Hippocampal formation (tissue), 2 donors: ENCODE data around the gene ERAP2.
A peak's percentile ranks its signal among the peaks of the same experiment; 100 is the strongest.
"Not testable (repeated sequence)": the region's sequence is repeated elsewhere in the genome, so short reads cannot be mapped to it uniquely, and the experiment has no call there.

Source experiments
- DNase-seq, 2 donors: peaks; one replicate each; lab custom pipeline; 2025; lab: John Stamatoyannopoulos, UW

Gene ERAP2

DNA sequence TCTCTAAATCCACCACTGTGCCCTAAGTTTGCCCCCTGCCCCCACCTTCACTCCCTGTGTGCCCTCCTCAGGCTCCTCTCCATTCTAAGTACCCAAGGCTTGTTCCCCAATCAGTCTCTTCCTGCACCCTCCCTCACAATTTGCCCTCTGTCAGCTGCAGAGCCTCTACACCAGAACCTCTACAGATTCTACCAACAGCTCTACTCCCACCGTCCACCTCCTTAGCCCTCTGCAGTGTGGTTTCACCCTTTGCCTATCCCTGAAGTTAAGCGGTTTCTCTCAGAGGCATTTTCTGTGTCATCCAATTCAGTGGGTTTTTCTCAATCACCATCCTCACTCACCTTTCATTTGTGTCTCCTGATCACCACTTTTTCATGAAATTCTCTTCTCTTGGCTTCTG is 13.2 kb upstream of the ERAP2 start:
- no peak for DNase-seq

DNA sequence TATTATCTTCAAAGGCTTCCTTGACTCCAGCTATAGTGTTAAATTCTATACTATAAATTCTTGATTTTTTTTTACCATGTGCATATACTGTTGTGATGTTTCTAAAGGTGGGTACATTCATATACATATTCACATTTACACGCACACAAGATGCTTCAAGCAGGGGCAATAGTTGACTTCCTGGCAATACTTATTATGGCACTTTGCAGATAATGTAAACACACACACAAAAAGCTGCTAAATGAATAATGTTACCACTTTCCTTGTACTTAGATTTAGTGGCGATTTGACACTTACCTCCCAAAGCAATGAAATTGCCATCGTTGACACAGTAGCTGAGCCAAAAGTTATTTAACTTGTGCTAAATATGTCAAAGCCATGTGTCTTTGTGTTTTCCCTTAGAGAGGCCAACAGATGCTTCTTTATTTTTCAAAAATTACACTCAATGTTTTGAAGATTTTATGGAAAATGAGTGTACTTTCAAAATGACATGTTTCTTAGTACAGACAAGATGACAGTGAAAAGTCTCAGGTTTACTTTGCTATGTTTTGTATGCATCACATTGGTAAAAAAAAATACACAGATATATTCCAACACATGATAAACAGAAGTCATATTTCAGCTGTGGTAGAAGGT is 12.2 kb upstream of the ERAP2 start:
- no peak for DNase-seq

DNA sequence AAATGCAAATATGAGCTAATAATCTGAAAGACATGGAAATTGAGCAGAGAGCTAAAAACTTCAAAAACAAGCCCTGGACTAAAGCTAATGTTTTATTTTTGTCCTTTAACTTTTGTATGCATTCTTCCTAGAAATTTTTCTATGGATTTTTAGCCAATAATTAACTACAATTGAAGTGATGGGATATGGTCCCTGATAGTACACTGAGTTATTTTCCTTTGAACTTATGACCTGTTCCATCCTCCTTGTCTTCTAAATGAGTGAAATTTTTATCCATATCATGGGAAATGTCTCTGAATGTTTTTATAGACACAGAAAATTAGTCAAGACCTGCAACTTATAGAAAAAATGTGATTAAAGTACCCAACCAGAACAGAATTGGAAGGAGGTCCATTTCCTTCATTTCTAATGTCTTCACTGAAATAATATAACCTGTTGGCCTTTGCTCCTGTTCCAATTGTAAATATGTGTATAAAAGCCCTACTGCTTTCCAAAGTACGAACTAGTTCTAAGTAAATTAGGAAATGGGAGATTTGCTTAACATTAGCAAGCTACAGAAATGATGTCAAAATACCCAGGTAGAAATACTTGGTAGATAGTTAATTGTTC is 11.3 kb upstream of the ERAP2 start:
- DNase-seq, result no peak

DNA sequence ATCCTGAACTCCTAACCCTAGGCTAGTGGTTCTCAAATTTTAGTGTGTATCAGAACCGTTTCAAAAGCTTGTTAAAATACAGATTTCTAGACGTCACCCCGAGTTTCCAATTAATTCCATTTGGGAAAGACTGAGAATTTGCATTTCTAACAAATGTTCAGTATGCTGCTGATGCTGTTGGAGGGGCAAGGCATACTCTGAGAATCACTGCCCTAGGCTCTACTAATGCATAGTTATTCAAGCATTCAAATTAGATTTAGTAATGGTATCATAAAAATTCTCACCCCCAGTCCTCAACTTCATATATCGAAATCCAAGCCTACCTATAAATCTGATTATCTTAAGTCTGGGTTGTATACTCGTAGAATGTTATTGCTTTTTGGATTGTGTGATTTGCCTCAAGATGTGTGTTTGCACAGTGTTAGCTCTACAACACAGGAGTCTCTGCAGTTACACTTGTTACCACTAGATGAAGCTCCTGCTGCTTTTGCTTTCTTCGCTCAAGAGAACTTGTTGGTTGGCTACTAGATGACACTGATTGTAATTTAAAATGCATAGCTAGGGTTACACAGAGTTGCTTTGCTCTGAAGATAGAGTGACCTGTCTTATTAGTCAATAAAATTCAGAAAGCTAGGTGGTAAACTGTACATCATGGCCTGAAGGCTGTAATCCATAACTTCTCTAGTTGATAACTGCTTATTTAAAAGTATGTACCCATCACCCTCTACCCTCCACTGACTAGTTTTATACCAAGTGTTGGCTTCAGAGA is 7.5 kb upstream of the ERAP2 start:
- peak in 1 of 2 donors; percentile 85 for DNase-seq

DNA sequence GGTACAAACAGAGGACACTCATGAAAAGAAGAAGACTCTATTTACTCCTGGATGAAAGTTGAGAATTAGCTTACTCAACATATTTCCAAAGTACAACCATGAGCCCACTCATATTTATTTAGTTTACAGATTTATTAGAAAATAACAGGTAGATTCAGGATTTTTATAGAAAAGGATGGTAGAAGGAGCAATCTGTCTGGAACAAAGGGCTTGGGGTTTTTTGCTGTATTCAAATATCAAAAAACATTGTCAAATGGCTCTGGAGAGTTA is 7.0 kb upstream of the ERAP2 start:
- no peak for DNase-seq

DNA sequence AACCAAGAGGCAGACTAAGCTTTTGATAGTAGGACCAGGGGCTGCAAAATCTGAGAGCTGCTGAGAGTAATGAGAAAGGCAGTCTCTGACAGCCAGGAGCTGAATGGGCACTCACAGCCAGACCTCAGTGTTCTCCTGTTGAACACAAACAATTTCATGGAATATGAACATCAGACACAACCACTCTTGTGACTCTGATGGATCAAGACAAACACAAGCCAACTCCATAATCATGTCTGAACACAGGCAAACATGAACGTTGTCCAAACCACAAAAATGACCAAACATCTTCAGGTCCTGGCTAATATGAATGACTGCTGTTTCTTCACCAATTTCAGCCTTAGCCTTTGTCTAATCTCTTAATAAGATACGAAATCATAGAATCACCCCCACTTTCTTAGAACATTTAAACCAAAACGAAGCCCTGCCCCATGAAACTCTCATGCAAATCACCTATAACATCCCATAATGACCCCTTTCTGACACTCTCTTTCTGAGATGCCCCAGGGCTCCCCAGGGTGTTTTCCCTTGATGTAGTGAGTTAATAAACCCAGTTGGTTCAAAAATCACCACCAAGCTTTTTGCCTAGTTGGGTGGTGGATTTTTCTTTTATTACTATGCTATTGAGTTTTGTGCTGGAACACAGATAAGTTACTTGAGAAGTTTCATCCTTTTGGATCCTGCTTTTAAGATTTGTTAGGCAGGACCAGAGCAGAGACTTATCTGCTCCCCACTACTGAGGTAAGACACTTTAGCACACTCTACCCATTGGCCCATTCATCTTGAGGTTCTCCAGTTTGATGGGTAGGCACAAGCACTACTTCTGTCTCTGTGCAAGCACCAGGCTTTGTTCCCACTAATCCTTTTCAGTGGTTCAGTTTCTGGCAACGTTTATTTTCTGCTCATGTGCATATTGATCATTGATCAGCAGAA is 5.9 kb upstream of the ERAP2 start:
- DNase-seq, result no peak

DNA sequence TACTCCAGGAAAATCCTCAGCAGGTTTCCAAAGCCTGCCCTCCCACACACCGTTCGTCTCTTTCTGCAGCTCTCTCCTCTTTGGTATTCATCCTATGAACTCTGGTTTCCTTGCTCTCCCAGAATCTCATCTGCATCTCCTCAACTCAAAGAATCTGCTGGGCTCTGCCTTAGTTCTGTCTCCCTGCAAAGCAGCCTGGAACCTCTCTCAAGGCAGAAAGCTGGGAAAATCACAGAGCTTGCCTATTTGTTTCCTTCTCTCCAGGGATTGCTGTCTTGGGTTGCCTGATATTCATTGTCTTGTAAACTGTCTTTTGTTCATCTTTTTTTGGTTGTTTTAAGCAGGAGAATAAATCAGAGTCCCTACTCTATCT is 5.3 kb upstream of the ERAP2 start:
- DNase-seq, result no peak

DNA sequence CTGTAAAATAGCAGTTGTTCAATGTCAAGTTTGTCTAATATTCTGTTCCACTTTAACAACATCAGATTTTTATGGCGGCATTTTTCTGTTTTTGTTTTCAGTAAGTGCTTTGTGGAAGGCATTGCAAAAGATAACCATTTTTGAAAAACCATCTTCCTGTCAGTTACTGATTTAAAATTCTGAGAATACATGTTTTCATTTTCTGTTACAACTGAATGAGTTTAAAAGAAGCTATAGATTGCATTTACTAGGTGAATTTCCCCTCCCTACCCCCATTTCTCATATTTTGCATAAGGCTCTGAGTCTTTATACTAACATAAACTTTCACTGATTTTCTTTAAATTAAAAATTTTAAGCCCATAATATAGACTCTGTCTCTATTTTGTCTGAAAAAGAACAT is 4.6 kb upstream of the ERAP2 start:
- no peak for DNase-seq

DNA sequence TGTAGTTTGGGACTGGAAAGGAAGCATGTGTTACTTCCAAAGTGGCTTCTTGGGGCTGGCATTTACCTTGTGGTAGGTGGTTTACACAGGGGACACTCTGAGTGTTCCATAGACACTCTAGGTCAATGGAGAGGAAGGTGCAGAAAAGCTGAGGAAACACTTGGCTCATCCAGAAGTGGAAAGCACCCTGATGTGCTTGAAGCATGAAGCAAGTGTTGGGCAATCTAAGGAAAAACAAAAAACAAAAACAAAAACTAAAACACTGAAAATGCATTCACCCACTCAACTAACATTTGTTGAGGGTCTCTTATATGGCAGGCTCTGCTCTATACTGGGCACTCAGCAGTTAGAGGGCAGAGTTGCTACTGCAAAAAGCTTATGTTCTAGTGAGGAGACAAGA is 2.9 kb upstream of the ERAP2 start:
- no peak for DNase-seq

DNA sequence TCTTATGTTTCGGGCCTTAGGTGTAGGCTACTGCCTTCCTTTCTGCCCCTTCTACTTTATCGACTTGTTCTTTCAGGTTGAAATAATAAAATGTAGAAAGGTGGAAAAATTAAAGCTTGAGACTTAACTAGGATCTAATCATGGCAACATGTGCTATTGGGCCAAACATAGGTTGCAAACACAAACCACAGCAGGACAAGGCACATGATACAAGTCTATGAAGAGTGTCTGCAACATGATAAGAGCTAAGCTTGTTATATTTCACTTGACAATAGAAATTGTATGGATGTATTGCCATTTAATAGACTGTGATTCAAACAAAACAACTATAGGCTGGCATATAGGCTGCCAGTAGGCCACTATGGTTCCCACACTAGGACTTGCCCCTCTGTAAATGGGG is 1.7 kb upstream of the ERAP2 start:
- DNase-seq, result no peak

DNA sequence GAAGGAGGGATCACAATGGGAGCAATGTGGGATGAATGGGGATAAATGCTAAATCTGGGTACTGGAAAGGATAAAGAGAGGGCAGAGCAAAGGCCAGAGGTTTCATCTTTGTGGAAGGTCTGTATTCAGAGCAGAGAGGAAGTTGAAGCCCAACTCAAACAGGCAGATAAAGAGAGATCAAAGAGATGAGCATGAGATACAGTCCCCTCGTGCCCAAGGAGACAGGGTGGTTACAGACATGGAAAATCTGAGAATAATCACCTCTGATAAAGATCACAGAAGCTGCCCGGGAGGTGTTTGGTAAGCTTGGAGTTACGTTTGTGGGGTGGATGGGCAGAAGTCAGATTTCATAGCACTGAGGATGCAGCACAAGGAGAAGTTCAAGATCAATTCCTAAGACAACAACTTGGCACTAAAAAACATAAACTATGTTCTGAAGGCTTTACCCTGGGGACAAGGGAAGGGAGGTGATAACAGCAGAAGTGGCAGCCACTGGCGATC is 459 bp upstream of the ERAP2 start:
- DNase-seq, result no peak

DNA sequence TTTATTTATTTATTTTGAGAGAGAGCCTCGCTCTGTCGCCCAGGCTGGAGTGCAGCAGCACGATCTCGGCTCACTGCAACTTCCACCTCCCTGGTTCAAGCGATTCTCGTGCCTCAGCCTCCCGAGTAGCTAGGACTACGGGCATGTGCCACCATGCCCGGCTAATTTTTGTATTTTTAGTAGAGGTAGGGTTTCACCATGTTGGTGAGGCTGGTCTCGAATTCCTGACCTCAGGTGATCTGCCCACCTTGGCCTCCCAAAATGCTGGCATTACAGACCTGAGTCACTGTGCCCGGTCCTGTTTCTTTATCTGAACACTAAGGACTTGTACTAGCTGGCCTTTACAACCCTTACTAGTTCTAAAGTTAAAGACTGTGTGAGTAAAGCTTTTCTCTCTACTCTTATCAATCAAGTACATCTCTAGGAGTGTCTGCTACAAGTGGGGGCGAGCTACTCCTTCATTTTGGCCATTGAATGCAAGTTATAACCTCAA is 723 bp downstream of the ERAP2 start:
- not testable (repeated sequence) for DNase-seq

DNA sequence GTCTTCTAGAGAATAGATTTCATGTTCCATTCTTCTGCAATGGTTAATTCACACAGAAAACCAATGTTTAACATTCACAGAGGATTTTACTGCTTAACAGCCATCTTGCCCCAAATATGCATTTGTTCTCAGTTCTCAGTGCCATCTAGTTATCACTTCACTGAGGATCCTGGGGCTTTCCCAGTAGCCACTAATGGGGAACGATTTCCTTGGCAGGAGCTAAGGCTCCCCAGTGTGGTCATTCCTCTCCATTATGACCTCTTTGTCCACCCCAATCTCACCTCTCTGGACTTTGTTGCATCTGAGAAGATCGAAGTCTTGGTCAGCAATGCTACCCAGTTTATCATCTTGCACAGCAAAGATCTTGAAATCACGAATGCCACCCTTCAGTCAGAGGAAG is 3.4 kb downstream of the ERAP2 start:
- no peak for DNase-seq

DNA sequence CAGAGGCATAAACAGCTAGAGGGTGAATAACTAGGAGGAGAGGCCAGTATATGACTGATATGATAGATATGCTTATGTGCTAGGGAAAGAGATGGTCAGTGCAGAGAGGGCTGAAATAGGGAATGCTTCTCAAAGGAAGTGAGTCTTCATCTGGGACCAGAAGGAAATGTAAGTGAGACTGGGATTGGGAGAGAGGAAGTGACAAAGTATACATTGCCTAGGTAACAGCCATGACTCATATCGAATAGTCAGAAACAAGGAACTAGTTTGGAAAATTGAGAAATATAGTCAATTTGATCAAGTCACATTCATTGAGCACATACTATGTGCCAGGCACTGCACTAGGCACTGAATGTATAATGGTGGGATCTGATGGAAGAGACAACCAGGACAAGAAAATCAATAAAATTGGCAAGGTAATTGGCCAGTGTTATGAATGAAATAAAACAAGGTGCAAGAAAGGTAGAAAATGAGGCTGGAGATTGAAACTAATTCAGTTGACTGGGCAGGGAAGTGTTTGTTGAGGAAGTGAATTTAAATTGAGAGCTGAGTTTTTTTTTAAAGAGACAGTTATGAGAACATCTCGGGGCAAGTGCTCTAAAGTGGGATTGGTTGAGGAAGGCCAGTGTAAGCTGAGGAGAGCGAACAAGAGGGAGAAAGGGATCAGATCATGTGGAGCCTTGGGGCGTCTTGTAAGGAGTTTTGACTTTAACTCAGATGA is 4.3 kb downstream of the ERAP2 start:
- no peak for DNase-seq

DNA sequence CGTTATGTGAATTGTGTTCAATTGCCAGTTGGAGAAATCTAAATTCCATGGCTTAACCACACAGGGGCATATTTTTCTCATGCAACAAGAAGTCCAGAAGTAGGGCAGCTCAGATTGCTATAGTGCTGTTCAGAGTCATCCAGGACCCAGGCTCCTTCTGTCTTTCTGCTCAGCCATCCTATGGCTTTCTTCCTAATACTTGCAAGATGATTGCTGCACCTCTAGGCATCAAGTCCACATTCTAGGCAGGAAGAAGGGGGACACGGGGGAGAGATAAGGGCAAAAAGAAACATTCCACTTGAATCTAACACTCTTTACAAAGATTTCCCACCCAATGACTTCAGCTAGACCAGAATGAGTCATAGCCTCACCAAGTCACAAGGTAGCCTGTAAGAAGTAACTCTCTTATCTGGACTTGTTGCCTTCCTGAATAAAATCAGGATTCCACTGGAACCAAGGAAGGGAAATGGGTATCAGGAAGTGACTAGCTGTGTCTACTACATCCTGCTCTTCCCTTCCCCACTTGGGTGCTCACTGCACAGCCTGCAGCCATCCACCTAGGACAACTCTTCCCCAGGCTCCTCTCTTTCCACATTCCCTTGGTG is 5.3 kb downstream of the ERAP2 start:
- no peak for DNase-seq

DNA sequence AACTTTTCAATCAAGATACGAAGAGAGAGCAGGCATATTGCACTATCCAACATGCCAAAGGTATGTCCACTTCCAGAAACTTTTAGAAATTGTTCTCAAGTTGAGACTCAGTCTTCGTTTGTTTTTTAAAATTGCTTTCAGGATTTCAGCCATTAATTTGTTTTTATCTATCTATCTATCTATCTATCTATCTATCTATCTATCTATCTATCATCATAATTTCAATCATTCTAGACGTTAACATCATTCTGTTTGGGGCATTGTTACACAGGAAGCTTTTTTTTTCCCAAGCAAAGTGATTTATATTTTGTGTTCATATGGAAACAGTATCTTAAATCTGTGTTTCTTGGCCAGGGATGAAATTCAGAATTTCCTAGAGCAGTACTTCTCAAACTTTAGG is 7.6 kb downstream of the ERAP2 start:
- no peak for DNase-seq

DNA sequence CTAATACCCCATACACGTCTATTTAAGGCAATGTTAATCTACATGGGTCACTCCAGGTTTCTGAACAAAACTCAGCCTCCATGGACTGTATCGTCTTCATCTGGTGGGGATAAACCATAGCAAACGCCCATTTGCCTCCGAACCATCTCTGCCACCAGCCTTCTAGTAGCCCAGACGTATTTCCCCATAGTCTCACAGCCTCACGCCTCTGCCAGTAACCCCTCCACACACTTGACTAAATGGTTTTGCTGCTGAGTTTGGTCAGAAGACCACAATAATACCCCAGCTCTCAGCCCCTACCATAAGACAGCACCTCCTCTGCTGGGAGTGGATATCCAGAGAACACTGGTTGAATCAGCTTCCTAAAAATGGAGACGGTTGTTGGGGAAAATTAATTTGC is 8.7 kb downstream of the ERAP2 start:
- DNase-seq, result no peak

DNA sequence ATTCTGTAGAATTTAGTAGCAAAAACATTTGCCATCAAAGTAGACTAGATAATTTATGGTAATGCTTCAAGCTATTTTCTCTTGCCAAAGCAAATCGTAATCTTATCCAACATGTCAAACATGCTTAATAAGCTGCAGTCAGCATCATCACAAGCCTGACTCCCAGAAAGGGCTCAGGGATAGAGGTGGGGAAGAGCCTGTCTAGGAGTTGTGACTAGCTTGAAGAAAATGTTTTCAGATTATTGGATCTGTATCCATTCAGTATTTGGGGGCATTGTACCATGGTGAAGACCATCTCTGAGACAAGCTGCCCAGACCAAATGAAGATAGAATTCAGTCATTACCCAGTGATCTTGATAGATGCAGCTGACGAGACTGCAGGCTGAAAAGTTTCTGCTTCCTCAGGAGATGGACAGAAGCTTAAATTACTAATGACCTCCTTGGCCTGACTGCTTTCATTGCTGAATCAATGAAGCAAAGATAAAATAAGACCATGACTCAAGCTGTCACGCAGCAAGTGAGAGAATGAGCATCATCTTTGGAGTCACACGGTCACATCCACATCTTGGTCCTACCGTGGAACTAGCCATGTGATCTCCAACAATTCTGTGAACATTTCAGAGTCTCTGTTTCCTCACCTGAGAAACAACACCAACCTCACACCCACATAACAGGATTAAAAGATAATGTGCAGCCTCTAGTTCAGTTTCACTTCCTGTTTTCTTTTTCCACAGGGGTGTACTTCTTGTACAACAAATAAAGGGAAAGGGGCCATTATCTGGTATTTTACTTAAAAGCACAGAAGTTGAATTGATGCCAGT is 9.4 kb downstream of the ERAP2 start:
- DNase-seq, result no peak

DNA sequence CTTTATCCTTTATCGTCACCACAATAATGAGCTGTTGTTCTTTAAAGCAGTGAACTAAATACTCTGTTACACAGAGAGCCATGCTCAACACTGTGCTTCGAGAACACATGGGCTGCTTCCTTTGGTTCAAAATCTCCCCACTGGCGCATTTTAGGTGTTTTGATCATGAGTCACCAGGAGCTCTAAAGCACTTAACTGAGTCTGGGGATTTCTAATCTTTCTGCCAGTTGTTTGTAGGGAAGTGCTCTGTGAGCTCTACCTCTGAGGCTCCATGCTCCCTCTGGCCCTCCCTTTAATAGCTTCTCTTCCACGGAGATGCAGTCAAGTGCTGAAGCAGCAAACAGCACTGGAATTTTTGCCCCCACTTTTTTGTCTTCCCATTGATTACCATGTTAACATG is 17.0 kb downstream of the ERAP2 start:
- DNase-seq, result no peak

DNA sequence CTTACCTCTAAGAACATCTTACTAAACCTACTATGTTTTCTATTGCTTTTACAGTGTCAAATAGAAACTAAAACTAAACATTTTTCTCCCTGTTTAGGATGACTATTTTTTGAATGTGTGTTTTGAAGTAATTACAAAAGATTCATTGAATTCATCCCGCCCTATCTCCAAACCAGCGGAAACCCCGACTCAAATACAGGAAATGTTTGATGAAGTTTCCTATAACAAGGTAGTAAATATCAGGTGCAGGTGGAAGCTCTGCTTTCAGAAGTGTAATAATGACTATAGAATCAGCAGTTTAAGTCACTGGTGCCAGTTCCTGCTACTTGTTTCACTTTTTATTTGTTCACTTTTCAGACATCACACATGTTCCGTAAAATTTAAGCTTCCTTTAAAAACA is 20.0 kb downstream of the ERAP2 start:
- DNase-seq, result no peak
